HG02678 (cell line): Measurements from ENCODE around the gene CR1L.
"Not testable (repeated sequence)": the region's sequence is repeated elsewhere in the genome, so short reads cannot be mapped to it uniquely, and the experiment has no call there.

Experiments
- ATAC-seq: cut with Tn5 transposase; IDR thresholded peaks from one replicate; pipeline ENCODE4 v1.9.1; 2021; ENCODE audit warnings: mild to moderate bottlenecking, moderate library complexity; ENCODE audit not compliant: unreplicated experiment

The CR1L gene

GRCh38 chr1:207645635-207646081 lies 725 bp downstream of the CR1L start:
- no peak for ATAC-seq

GRCh38 chr1:207646171-207646570 lies 1.2 kb downstream of the CR1L start:
- ATAC-seq = no peak

GRCh38 chr1:207646944-207647579 lies 2.1 kb downstream of the CR1L start:
- ATAC-seq = no peak

- ATAC-seq = no peak
Observed at GRCh38 chr1:207647671-207648333, 2.9 kb downstream of the CR1L start.

DNA sequence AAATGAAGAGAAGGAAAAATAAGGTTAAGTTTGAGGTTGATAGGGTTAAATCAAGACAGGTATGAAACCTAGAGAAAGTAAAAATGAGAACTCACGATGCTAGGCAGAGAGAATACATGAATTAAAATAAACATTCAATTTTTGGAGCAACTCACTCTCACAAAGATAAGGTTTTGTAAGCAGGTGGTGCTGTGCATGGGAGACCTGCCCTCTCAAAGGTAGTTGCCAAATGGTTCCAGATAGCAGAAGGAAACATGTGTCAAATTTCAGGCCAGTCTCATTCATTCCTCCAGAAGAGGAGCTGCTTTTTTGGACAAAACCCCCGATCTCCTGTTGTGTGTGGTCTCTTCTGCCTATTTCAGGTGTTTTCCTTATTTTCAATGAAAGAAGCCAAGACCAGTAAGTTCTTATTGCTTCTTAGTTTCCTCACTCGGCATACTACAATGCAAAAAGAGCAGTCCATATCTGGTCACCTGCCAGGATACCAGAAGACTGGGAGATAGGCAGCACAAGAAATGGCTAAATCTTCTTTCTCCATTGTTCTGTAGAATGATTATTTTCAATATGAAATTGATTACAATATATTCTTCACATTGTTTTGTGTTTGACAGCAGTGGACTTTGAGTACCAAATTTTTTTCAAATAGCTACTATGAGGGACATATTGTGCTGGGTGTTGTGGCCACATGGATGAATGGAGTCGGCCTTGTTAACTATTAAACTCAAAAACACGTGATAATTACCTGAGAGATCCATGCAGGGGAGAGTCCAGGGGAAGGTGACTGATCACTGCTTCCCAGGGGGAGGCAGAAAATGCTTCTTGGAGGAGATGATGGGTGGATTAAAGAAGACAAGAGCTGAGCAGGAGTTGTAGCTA lies 3.6 kb downstream of the CR1L start:
- ATAC-seq = no peak

- no peak for ATAC-seq
Observed at GRCh38 chr1:207649210-207649753, 4.3 kb downstream of the CR1L start.

GRCh38 chr1:207649865-207650580 lies 5.1 kb downstream of the CR1L start:
- ATAC-seq = peak; percentile 33

GRCh38 chr1:207651583-207651982 lies 6.7 kb downstream of the CR1L start:
- no peak for ATAC-seq

DNA sequence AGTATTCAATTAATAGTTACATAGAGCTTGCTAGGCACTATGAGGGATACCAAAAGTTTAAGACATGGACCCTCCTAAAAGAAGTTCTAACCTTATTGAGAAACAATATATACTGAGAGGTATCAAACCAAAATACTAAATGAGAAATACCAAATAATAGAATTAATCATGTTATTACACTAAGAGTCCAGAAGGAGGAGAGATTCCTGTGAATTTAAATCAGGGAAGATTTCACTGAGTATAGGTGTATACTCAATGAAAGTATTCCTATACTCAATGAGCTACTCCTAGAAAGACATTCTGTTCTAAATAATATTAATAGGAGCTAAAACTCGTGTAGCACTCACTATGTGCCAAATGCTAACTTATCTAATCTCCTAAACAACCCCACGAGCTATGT lies 9.4 kb downstream of the CR1L start:
- ATAC-seq = no peak

- ATAC-seq = no peak
Observed at GRCh38 chr1:207658408-207658807, 13.5 kb downstream of the CR1L start.

GRCh38 chr1:207658904-207659485 lies 14.1 kb downstream of the CR1L start:
- no peak for ATAC-seq

DNA sequence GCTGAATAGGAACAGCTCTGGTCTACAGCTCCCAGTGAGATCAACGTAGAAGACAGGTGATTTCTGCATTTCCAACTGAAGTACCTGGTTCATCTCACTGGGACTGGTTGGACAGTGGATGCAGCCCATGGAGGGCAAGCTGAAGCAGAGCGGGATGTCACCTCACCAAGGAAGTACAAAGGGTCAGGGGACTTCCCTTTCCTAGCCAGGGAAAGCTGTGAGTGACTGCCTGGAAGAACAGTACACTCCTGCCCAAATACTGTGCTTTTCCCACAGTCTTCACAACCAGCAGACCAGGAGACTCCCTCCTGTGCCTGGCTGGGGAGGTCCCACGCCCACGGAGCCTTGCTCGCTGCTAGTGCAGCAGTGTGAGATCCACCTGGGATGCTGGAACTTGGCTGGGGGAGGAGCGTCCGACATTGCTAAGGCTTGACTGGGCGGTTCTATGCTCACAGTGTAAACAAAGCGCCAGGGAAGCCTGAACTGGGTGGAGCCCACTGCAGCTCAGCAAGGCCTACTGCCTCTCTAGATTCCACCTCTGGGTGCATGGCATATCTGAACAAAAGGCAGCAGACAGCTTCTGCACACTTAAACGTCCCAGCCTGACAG lies 14.7 kb downstream of the CR1L start:
- no peak for ATAC-seq

- not testable (repeated sequence) for ATAC-seq
Observed at GRCh38 chr1:207661420-207661819, 16.5 kb downstream of the CR1L start.

DNA sequence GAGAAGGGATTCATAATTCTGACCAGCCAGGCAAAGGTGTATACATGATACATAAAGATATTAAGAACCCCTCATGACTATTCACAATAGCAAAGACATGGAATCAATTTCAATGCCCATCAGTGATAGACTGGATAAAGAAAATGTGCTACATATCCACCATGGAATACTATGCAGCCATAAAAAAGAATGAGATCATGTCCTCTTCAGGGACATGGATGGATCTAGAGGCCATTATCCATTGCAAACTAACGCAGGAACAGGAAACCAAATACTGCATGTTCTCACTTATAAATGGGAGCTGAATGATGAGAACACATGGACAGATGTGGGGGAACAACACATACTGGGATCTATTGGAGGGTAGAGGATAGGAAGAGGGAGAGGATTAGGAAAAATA lies 21.4 kb downstream of the CR1L start:
- no peak for ATAC-seq

GRCh38 chr1:207669528-207670009 lies 24.6 kb downstream of the CR1L start:
- ATAC-seq = no peak

- ATAC-seq = peak; percentile 73
Observed at GRCh38 chr1:207670192-207670591, 25.3 kb downstream of the CR1L start.

DNA sequence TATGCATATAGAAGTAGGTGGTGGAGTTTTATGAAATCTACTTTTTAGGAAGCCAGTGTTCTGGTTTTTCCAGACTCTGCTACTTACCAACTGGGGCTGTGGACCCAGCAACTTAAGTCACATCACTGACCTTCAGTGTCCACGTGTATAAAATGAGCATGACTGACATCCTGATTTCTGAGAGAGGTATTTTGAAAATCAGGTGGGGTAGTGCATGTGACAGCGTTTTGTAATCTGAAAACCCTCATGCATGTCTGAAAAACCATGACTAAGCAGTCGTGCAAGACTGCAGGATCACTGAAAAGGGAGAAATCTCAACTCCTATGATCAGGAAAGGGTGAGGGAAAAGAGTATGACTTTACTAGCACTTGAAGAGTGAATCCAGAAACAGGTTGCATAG lies 26.1 kb downstream of the CR1L start:
- ATAC-seq = no peak

GRCh38 chr1:207672522-207673130 lies 27.7 kb downstream of the CR1L start:
- ATAC-seq = no peak

DNA sequence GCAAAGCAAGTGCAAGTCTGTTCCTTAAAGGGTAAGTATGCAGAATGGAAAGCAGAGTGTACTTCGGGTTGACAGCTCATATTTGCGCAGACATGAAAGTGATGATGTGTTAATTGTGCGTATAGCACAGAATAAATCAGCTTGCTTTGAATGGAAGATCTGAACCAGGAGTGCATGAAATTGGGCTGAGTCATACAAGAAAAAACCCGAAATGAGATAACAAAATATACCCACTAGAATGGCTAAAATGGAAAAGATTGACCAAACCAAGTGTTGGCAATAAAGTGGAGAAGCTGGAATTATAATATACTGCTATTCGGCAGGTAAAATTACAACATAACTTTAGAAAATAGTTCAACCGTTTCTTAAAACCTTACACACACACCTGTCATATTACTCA lies 28.5 kb downstream of the CR1L start:
- ATAC-seq = no peak
